ENCODE results near the gene DOCK7.
A peak's percentile ranks its signal among the peaks of the same experiment; 100 is the strongest.

Gene DOCK7

GRCh38 chr1:62426237-62426636 lies 261.9 kb downstream of the DOCK7 start:
- Histone ChIP-seq H3K4me1 (no peaks in the 10 kb centered on the region), H3K4me3 (ENCODE audit: low read depth, low read length) (no peak overlapping the region), H3K27me3 (no peaks in the 10 kb centered on the region), H3K9me3 (no peaks in the 10 kb centered on the region), H3K36me3 (no peaks in the 10 kb centered on the region)
- no peak for DNase-seq
- no peak for TF ChIP-seq CTCF (IDR thresholded peaks at IDR 0.05; ENCODE audit: low read depth, low read length)

GRCh38 chr1:62425041-62425440 lies 263.1 kb downstream of the DOCK7 start:
- Histone ChIP-seq H3K36me3 (no peaks in the 10 kb centered on the region), H3K4me3 (ENCODE audit: low read depth, low read length) (no peak overlapping the region), H3K27me3 (no peaks in the 10 kb centered on the region), H3K9me3 (no peaks in the 10 kb centered on the region), H3K4me1 (no peaks in the 10 kb centered on the region)
- DNase-seq = peak; percentile 32
- TF ChIP-seq CTCF (IDR thresholded peaks at IDR 0.05; ENCODE audit: low read depth, low read length) = no peak

- no peak for TF ChIP-seq CTCF (IDR thresholded peaks at IDR 0.05; ENCODE audit: low read depth, low read length)
Measured at GRCh38 chr1:62424411-62424810, 263.8 kb downstream of the DOCK7 start.

GRCh38 chr1:62423580-62424242 lies 264.5 kb downstream of the DOCK7 start:
- Histone ChIP-seq H3K36me3 (no peaks in the 10 kb centered on the region), H3K4me3 (ENCODE audit: low read depth, low read length) (no peak overlapping the region), H3K27me3 (no peaks in the 10 kb centered on the region), H3K4me1 (no peaks in the 10 kb centered on the region), H3K9me3 (no peaks in the 10 kb centered on the region)
- no peak for TF ChIP-seq CTCF (IDR thresholded peaks at IDR 0.05; ENCODE audit: low read depth, low read length)
- DNase-seq = no peak

More at GRCh38 chr1:62424411-62424810, 263.8 kb downstream of the DOCK7 start:
- Histone ChIP-seq H3K4me3 (ENCODE audit: low read depth, low read length) (no peak overlapping the region), H3K27me3 (no peaks in the 10 kb centered on the region), H3K9me3 (no peaks in the 10 kb centered on the region), H3K36me3 (no peaks in the 10 kb centered on the region), H3K4me1 (no peaks in the 10 kb centered on the region)
- no peak for DNase-seq

- no peaks in the 10 kb centered on the region for H3K36me3 ChIP-seq
- no peak overlapping the region for H3K4me3 ChIP-seq (ENCODE audit: low read depth, low read length)
- no peak for DNase-seq
- no peak for TF ChIP-seq CTCF (IDR thresholded peaks at IDR 0.05; ENCODE audit: low read depth, low read length)
- H3K4me1 ChIP-seq = no peaks in the 10 kb centered on the region
- H3K9me3 ChIP-seq = no peaks in the 10 kb centered on the region
- H3K27me3 ChIP-seq = no peaks in the 10 kb centered on the region
Measured at GRCh38 chr1:62420214-62420613, 268.0 kb downstream of the DOCK7 start.

GRCh38 chr1:62417351-62417999 lies 270.7 kb downstream of the DOCK7 start:
- Histone ChIP-seq H3K4me3 (ENCODE audit: low read depth, low read length) (no peak overlapping the region), H3K36me3 (no peaks in the 10 kb centered on the region), H3K27me3 (no peaks in the 10 kb centered on the region), H3K9me3 (no peaks in the 10 kb centered on the region), H3K4me1 (no peaks in the 10 kb centered on the region)
- DNase-seq = no peak
- no peak for TF ChIP-seq CTCF (IDR thresholded peaks at IDR 0.05; ENCODE audit: low read depth, low read length)
